Type B pancreatic cell (in vitro differentiated cells): ENCODE data around the gene DNASE1L2. TPM values are rescaled to one million over a fixed set of nuclear protein-coding genes. Genes with fewer than 3 reads are reported as not detected.
"Not testable (repeated sequence)": the region's sequence is repeated elsewhere in the genome, so short reads cannot be mapped to it uniquely, and the experiment has no call there.

Experiments used
- DNase-seq: peaks from one replicate; pipeline ENCODE4 v3.0.0; 2021; ENCODE audit warnings: mixed read lengths; ENCODE audit not compliant: unreplicated experiment; ENCODE audit errors: extremely low spot score
- H3K27ac Mint-ChIP-seq: 2 replicates; pipeline ENCODE4 v1.8.0; 2021; ENCODE audit warnings: mild to moderate bottlenecking, mixed read lengths
- H3K27me3 Mint-ChIP-seq: 2 replicates; pipeline ENCODE4 v1.8.0; 2021; ENCODE audit warnings: mixed read lengths
- H3K36me3 Mint-ChIP-seq: 2 replicates; pipeline ENCODE4 v1.8.0; 2021; ENCODE audit warnings: mixed read lengths
- H3K4me1 Mint-ChIP-seq: one replicate; pipeline ENCODE4 v1.8.0; 2021; ENCODE audit warnings: mixed read lengths; ENCODE audit not compliant: unreplicated experiment
- H3K4me3 Mint-ChIP-seq: 2 replicates; pipeline ENCODE4 v1.8.0; 2021; ENCODE audit warnings: mild to moderate bottlenecking, mixed read lengths
- H3K9me3 Mint-ChIP-seq: 2 replicates; pipeline ENCODE4 v1.8.0; 2021; ENCODE audit warnings: mixed read lengths
- total RNA-seq: library from RNA; stranded (reverse); gene quantifications from 2 replicates; pipeline ENCODE4 v1.2.1, GENCODE V29; 2021; ENCODE audit warnings: low replicate concordance
- TF ChIP-seq, protein P1 (sequence below): fragments of 200-600 bp; sonication (generic); conservative IDR thresholded peaks from 2 replicates; pipeline ENCODE4 v1.5.0; 2021; ENCODE audit warnings: antibody characterized with exemption, mild to moderate bottlenecking

The DNASE1L2 gene
- total RNA-seq, 1 donor from 2014 or later = 2.6 TPM

GRCh38 chr16:2256531-2257140, 20.4 kb downstream of the DNASE1L2 start:
- no peaks in the 10 kb centered on the region for H3K27me3 Mint-ChIP-seq
- DNase-seq = no peak
- TF ChIP-seq, protein P1, sequence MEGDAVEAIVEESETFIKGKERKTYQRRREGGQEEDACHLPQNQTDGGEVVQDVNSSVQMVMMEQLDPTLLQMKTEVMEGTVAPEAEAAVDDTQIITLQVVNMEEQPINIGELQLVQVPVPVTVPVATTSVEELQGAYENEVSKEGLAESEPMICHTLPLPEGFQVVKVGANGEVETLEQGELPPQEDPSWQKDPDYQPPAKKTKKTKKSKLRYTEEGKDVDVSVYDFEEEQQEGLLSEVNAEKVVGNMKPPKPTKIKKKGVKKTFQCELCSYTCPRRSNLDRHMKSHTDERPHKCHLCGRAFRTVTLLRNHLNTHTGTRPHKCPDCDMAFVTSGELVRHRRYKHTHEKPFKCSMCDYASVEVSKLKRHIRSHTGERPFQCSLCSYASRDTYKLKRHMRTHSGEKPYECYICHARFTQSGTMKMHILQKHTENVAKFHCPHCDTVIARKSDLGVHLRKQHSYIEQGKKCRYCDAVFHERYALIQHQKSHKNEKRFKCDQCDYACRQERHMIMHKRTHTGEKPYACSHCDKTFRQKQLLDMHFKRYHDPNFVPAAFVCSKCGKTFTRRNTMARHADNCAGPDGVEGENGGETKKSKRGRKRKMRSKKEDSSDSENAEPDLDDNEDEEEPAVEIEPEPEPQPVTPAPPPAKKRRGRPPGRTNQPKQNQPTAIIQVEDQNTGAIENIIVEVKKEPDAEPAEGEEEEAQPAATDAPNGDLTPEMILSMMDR = no peak
- no peaks in the 10 kb centered on the region for H3K9me3 Mint-ChIP-seq
- no peak overlapping the region for H3K27ac Mint-ChIP-seq
- no peaks in the 10 kb centered on the region for H3K4me1 Mint-ChIP-seq
- H3K4me3 Mint-ChIP-seq = no peak overlapping the region
- peaks cover 26% of the 10 kb centered on the region for H3K36me3 Mint-ChIP-seq

DNA sequence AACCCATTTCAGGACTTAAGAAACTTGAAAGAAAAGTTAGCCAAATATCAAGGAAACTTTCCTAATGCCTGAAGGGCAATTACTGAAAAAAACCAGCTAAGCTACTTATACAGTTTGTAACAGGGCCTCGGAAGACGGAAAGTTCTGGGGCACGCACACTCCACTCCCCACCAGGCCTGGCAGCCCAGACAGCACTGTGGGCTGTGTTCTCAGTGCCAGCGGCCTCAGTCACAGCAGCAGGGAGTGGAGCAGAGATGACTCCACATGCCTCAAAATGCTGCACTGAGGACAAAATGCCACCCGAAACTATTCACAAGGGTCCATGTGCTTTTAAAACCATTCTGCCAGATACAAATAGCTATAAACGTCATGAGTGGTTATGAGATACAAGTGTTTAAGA, 21.5 kb downstream of the DNASE1L2 start:
- Mint-ChIP-seq H3K9me3 (no peaks in the 10 kb centered on the region), H3K36me3 (peaks cover 29% of the 10 kb centered on the region), H3K27ac (no peak overlapping the region)

GRCh38 chr16:2258530-2258929, 22.3 kb downstream of the DNASE1L2 start:
- H3K27ac Mint-ChIP-seq, H3K9me3 Mint-ChIP-seq, H3K4me3 Mint-ChIP-seq, DNase-seq, H3K27me3 Mint-ChIP-seq, H3K4me1 Mint-ChIP-seq: not testable (repeated sequence)
- H3K36me3 Mint-ChIP-seq = peaks cover 24% of the 10 kb centered on the region

More for the DNA sequence above, 21.5 kb downstream of the DNASE1L2 start:
- no peak for DNase-seq
- Mint-ChIP-seq H3K27me3 (no peaks in the 10 kb centered on the region), H3K4me3 (no peak overlapping the region), H3K4me1 (no peaks in the 10 kb centered on the region)
- TF ChIP-seq, protein P1 = no peak

- no peak overlapping the region for H3K27ac Mint-ChIP-seq
- peaks cover 8% of the 10 kb centered on the region for H3K4me1 Mint-ChIP-seq
- no peak overlapping the region for H3K4me3 Mint-ChIP-seq
- peaks cover 27% of the 10 kb centered on the region for H3K36me3 Mint-ChIP-seq
- no peak for DNase-seq
- no peaks in the 10 kb centered on the region for H3K27me3 Mint-ChIP-seq
- H3K9me3 Mint-ChIP-seq = no peaks in the 10 kb centered on the region
- TF ChIP-seq, protein P1 = no peak
Observed at GRCh38 chr16:2260250-2260649, 24.0 kb downstream of the DNASE1L2 start.

GRCh38 chr16:2263026-2263425, 26.8 kb downstream of the DNASE1L2 start:
- H3K9me3 Mint-ChIP-seq, H3K4me3 Mint-ChIP-seq, H3K27me3 Mint-ChIP-seq, DNase-seq: not testable (repeated sequence)
- H3K36me3 Mint-ChIP-seq = peaks cover 23% of the 10 kb centered on the region
- H3K27ac Mint-ChIP-seq = peak overlapping the region; percentile 29
- H3K4me1 Mint-ChIP-seq = peaks cover 22% of the 10 kb centered on the region

DNA sequence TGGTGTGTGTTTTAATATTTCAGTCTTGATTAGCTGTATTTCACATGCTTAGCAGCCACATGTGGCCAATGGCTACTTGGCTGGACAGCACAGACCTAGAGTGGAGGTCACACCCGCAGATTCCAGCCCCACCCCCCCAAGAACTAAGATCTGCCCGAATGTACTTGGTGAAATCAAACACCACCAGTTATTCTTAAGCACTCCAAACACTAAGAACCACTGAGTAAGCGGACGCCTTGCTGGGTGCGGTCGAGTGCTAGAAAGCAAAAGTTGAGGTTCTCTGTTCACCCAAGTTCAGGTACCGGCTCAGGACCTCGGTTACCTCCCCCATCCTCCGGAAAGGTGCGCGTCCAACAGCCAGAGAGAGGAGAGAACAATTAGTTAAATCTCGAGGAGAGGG, 30.6 kb downstream of the DNASE1L2 start:
- Mint-ChIP-seq H3K36me3 (peaks cover 13% of the 10 kb centered on the region), H3K4me1 (peaks cover 27% of the 10 kb centered on the region), H3K27ac (peak overlapping the region; percentile 90), H3K4me3 (peak overlapping the region; percentile 94)
- not testable (repeated sequence) for H3K27me3 Mint-ChIP-seq, DNase-seq, H3K9me3 Mint-ChIP-seq

DNA sequence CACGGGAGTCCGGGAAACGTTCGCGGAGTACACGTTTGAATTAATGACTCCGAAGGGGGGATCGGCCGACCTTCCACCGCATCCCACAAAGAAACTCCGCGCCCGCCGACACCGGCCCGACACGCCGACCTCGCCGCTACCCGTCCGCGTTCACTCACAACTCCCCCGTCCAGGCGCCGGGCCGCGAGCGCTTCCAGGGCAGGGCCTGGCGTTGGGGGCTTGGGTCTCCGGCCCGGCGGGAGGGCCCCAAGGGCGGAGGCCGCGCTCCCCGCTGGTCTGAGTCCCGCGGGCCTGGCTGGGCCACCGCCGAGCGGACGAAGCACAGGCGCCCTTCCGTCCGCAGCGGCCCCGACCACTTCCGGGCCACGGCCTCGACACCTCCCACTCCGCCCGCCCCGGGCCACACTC, 31.3 kb downstream of the DNASE1L2 start:
- H3K27ac Mint-ChIP-seq = peak overlapping the region; percentile 99
- H3K4me3 Mint-ChIP-seq = peak overlapping the region; percentile 94
- peaks cover 13% of the 10 kb centered on the region for H3K36me3 Mint-ChIP-seq
- H3K9me3 Mint-ChIP-seq, H3K27me3 Mint-ChIP-seq, DNase-seq: not testable (repeated sequence)
- H3K4me1 Mint-ChIP-seq = peaks cover 27% of the 10 kb centered on the region
